GM12892 (cell line): Measurements from ENCODE around the gene GAR1.

ENCODE experiments used
- POLR2A ChIP-seq: IDR thresholded peaks from 2 replicates; pipeline ENCODE4 v1.6.1; 2011; ENCODE audit warnings: low read depth, low read length, control low read depth
- POLR2AphosphoS5 ChIP-seq: IDR thresholded peaks from 2 replicates; pipeline ENCODE4 v1.6.1; 2011; ENCODE audit warnings: low read depth, low read length, control low read depth

- no peak for TF ChIP-seq POLR2AphosphoS5
- no peak for TF ChIP-seq POLR2A
These were observed 4.8 kb upstream of the GAR1 start for GRCh38 chr4:109810552-109811387.
